Stomach (tissue), 4 donors: ENCODE data around the gene KCNN3.

Source experiments
- CTCF ChIP-seq, 7 experiments: fragments of 450-650 bp in 4 of 7; fragments of 200-600 bp in 3 of 7; sonication (generic) in 3 of 7; IDR thresholded peaks; one replicate each; pipeline ENCODE4 v1.5.1; 2016 to 2019; ENCODE audit warnings: antibody characterized with exemption in 7 of 7, control low read depth in 2 of 7, mild to moderate bottlenecking in 1 of 7
- POLR2A ChIP-seq, 4 donors: fragments of 450-650 bp; IDR thresholded peaks; one replicate each; pipeline ENCODE4 v1.6.1; 2016; ENCODE audit warnings: antibody characterized with exemption in 4 of 4, control low read depth in 2 of 4, mild to moderate bottlenecking in 1 of 4, moderate library complexity in 1 of 4

- TF ChIP-seq CTCF (IDR thresholded peaks at IDR 0.05): no peak
- no peak for TF ChIP-seq POLR2A (IDR thresholded peaks at IDR 0.05)
Observed at GRCh38 chr1:154837034-154837671, 32.9 kb downstream of the KCNN3 start.
